K562 (cell line): ENCODE data around the gene MRPL54. TPM values are rescaled to one million over a fixed set of nuclear protein-coding genes. Genes with fewer than 3 reads are reported as not detected.

Experiments
- ATAC-seq: fragments of 200-7000 bp; cut with Tn5 transposase; 3 replicates; pipeline ENCODE4 v1.9.1; 2020; ENCODE audit warnings: moderate library complexity
- BruUV-seq: library from RNA; stranded (reverse); fragments of 400-500 nt; replicated peaks from 2 replicates; lab custom pipeline; 2021; lab: Mats Ljungman, UMichigan
- CTCF ChIA-PET: fragments of 300-600 bp; formaldehyde crosslinking; extraction: SDS; loops from one replicate; lab custom pipeline; 2021; ENCODE audit warnings: low intra/inter-chr PET ratio; lab: Yijun Ruan, JAX
- POLR2A ChIA-PET: fragments of 300-600, 350-650 bp; sonication (Branson Sonifier 250); formaldehyde crosslinking; extraction: SDS; loops from one replicate; lab custom pipeline; 2021; ENCODE audit warnings: antibody characterized with exemption, inconsistent platforms; lab: Yijun Ruan, JAX
- DNase-seq, 4 experiments: peaks; one replicate each; pipeline versions ENCODE4 v3.0.0 to v3.0.0-alpha.2; 2011 to 2018; ENCODE audit warnings: low spot score in 3 of 4, mixed read lengths in 3 of 4; ENCODE audit errors: extremely low read depth in 1 of 4
- FAIRE-seq: peaks from 2 replicates; lab custom pipeline; 2011; peaks lifted over from hg19 to GRCh38; lab: Jason Lieb, UNC
- H2AFZ ChIP-seq: 2 replicates; pipeline ENCODE4 v1.6.0; 2011; ENCODE audit warnings: low read depth, low read length, control low read depth, inconsistent platforms
- H3K27ac ChIP-seq: fragments of 200-600 bp; 3 replicates; pipeline ENCODE4 v1.8.0; 2011; ENCODE audit warnings: low read depth, mild to moderate bottlenecking, control low read depth, inconsistent platforms, low read length, moderate library complexity, mixed read lengths; ENCODE audit errors: extremely low read depth
- H3K27me3 ChIP-seq, 2 experiments: fragments of 300-600 bp in 1 of 2; 2 replicates in 1 of 2; 3 replicates in 1 of 2; pipeline versions ENCODE4 v1.6.0 to v1.8.0; 2011; ENCODE audit warnings: inconsistent platforms in 2 of 2, low read length in 2 of 2, mild to moderate bottlenecking in 1 of 2, mixed read lengths in 1 of 2, moderate library complexity in 1 of 2; ENCODE audit not compliant: control insufficient read depth in 2 of 2, insufficient read depth in 2 of 2
- H3K36me3 ChIP-seq: fragments of 300-600 bp; 3 replicates; pipeline ENCODE4 v1.8.0; 2011; ENCODE audit warnings: mild to moderate bottlenecking, low read length, inconsistent platforms; ENCODE audit not compliant: control insufficient read depth, insufficient read depth
- H3K4me1 ChIP-seq, 2 experiments: fragments of 200-600 bp in 1 of 2; replicated peaks in 1 of 2; 2 replicates in 1 of 2; 3 replicates in 1 of 2; pipeline versions ENCODE4 v1.5.1 to v1.8.0; 2011; ENCODE audit warnings: inconsistent platforms in 2 of 2, low read length in 2 of 2, mild to moderate bottlenecking in 1 of 2, mixed read lengths in 1 of 2, moderate library complexity in 1 of 2; ENCODE audit not compliant: control insufficient read depth in 2 of 2, insufficient read depth in 2 of 2
- H3K4me2 ChIP-seq: 2 replicates; pipeline ENCODE4 v1.6.1; 2011; ENCODE audit warnings: low read length, control low read depth, inconsistent platforms, mixed read lengths; ENCODE audit not compliant: insufficient read depth
- H3K4me3 ChIP-seq: fragments of 200-600 bp; sonication (generic), shearing (Covaris generic); 2 replicates; pipeline ENCODE4 v1.5.1; 2016; ENCODE audit warnings: control low read depth, inconsistent platforms
- H3K79me2 ChIP-seq: fragments of 200-600 bp; 3 replicates; pipeline ENCODE4 v1.8.0; 2011; ENCODE audit warnings: low read length, inconsistent platforms; ENCODE audit not compliant: control insufficient read depth, insufficient read depth
- H3K9ac ChIP-seq, 2 experiments: 2 replicates each; pipeline versions ENCODE4 v1.6.0 to v1.6.1; 2011; ENCODE audit warnings: low read depth in 2 of 2, low read length in 2 of 2, control low read depth in 1 of 2, inconsistent platforms in 1 of 2, mild to moderate bottlenecking in 1 of 2, mixed read lengths in 1 of 2; ENCODE audit not compliant: insufficient read depth in 1 of 2
- H3K9me1 ChIP-seq: one replicate; pipeline ENCODE4 v1.6.0; 2011; ENCODE audit warnings: inconsistent platforms, mild to moderate bottlenecking, low read length, moderate library complexity; ENCODE audit not compliant: control insufficient read depth, insufficient read depth
- H3K9me3 ChIP-seq: replicated peaks from 2 replicates; pipeline ENCODE4 v1.5.1; 2011; ENCODE audit warnings: low read depth, low read length, inconsistent platforms; ENCODE audit not compliant: control insufficient read depth, insufficient read depth
- H4K20me1 ChIP-seq: replicated peaks from 2 replicates; pipeline ENCODE4 v1.6.1; 2011; ENCODE audit warnings: low read length, inconsistent platforms, mixed read lengths; ENCODE audit not compliant: control insufficient read depth, insufficient read depth
- BCOR ChIP-seq: fragments of 450-650 bp; IDR thresholded peaks from 2 replicates; pipeline ENCODE4 v1.6.1; 2016
- CBX8 ChIP-seq: fragments of 200-600 bp; sonication (generic); IDR thresholded peaks from 2 replicates; pipeline ENCODE4 v1.6.1; 2012; ENCODE audit warnings: borderline replicate concordance, mixed run types, low read depth, mild to moderate bottlenecking, moderate library complexity, mixed read lengths, low read length, control low read depth, inconsistent platforms; ENCODE audit not compliant: poor library complexity, severe bottlenecking; ENCODE audit errors: extremely low read depth
- CREBBP ChIP-seq: IDR thresholded peaks from one replicate; pipeline ENCODE4 v1.6.1; 2012; ENCODE audit warnings: low read depth, mild to moderate bottlenecking, control low read depth, inconsistent platforms, low read length
- GTF3C2 ChIP-seq: IDR thresholded peaks from 3 replicates; pipeline ENCODE4 v1.6.1; 2011; ENCODE audit warnings: borderline replicate concordance, mild to moderate bottlenecking, moderate library complexity; ENCODE audit not compliant: insufficient read length; ENCODE audit errors: extremely low read depth
- KDM1A ChIP-seq, 2 experiments: fragments of 450-650 bp; IDR thresholded peaks; 2 replicates each; pipeline ENCODE4 v1.6.1; 2016; ENCODE audit warnings: mild to moderate bottlenecking in 2 of 2
- NFYB ChIP-seq: IDR thresholded peaks from 2 replicates; pipeline ENCODE4 v1.6.1; 2011; ENCODE audit warnings: mild to moderate bottlenecking, moderate library complexity; ENCODE audit not compliant: insufficient read length; ENCODE audit errors: extremely low read depth
- SMARCE1 ChIP-seq: fragments of 450-650 bp; IDR thresholded peaks from 2 replicates; pipeline ENCODE4 v1.7.1; 2016; ENCODE audit warnings: mild to moderate bottlenecking
- ZFP36 ChIP-seq: fragments of 150-350 bp; IDR thresholded peaks from 2 replicates; pipeline ENCODE4 v1.6.1; 2018; ENCODE audit warnings: low read length, low read depth; ENCODE audit not compliant: partially characterized antibody
- ZNF436 ChIP-seq: fragments of 250-450, 450-650 bp; sonication (Bioruptor Pico); formaldehyde crosslinking; IDR thresholded peaks from 2 replicates; pipeline ENCODE4 v1.7.0; 2020; ENCODE audit warnings: mild to moderate bottlenecking
- WGBS: fragments of 100-300 bp; shearing (Covaris generic); methylation state at CpG from one replicate; pipeline ENCODE4 v1.1.6; 2016; ENCODE audit warnings: low coverage, mixed read lengths; ENCODE audit not compliant: insufficient coverage; ENCODE audit errors: missing lambda C conversion rate; 5-methylcytosine and 5-hydroxymethylcytosine counted together
- in situ Hi-C: fragments of 300-500 bp; cut with MboI; formaldehyde crosslinking; loops from 4 replicates; pipeline ENCODE4 v1.15.0; 2018; ENCODE audit warnings: inconsistent platforms, mixed read lengths
- intact Hi-C: fragments of 100-400 bp; cut with micrococcal nuclease; formaldehyde crosslinking; loops from 2 replicates; pipeline ENCODE4 v1.14.2; 2022
- polyA plus RNA-seq, 8 experiments: library from polyadenylated mRNA; depleted of rRNA in 4 of 8; stranded (reverse) in 5 of 8; unstranded in 3 of 8; fragments of >200 nt; fragmentation: Nextera tagmentation in 2 of 8; fragmentation: Illumina TruSeq in 1 of 8; extraction: Ambion mirVana in 2 of 8; extraction: Trizol in 1 of 8; gene quantifications; 2 replicates each; pipeline versions ENCODE4 v1.2.1 to v1.2.3, GENCODE V29; 2011 to 2014; ENCODE audit warnings: inconsistent platforms in 1 of 8, missing spikeins in 1 of 8
- total RNA-seq, 7 experiments: library from RNA; depleted of rRNA in 6 of 7; stranded (reverse); fragments of >200 nt in 6 of 7; fragmentation: Illumina TruSeq in 2 of 7; extraction: Trizol in 2 of 7; gene quantifications; 2 replicates each; pipeline versions ENCODE4 v1.2.1 to v1.2.3, GENCODE V29; 2011 to 2021; ENCODE audit warnings: low replicate concordance in 1 of 7

MRPL54 gene
- total and polyA plus RNA-seq, 9 of the 15 experiments (the other 6 are each of a cell fraction or from before 2014, with no cell fraction given) = 3.5 to 120 (median 56.9) TPM

- DNase-seq = no peak
- intact Hi-C loops = no loop called here
- ATAC-seq = no peak
- FAIRE-seq = no peak
- Histone ChIP-seq H4K20me1 (no peaks in the 10 kb centered on the region), H3K79me2 (no peaks in the 10 kb centered on the region), H2AFZ (no peak overlapping the region), H3K4me2 (no peak overlapping the region), H3K9me1 (no peaks in the 10 kb centered on the region), H3K9me3 (peaks cover 7% of the 10 kb centered on the region), H3K4me1 (peaks cover 0 to 35% of the 10 kb centered on the region in 2 experiments; a peak in 3 of 5 replicates), H3K27ac (no peak overlapping the region), H3K36me3 (no peaks in the 10 kb centered on the region), H3K27me3 (peaks cover 20 to 33% of the 10 kb centered on the region in 2 experiments; a peak in 4 of 5 replicates), H3K4me3 (no peak overlapping the region), H3K9ac (no peak overlapping the region)
- WGBS = 32% methylated on average over 19 of the region's 24 CpGs
- ChIA-PET CTCF (no interaction called here), POLR2A (interaction anchor here (0.6 kb wide), 1 partner anchor 52 kb away, joined by 3 read pairs; no protein-coding TSS in a partner anchor)
- peak; percentile 64; the same call in 1 of the 2 replicates for TF ChIP-seq ZNF436 (CRISPR knock-in tag)
- TF ChIP-seq SMARCE1 = no peak
- no peak for TF ChIP-seq CBX8
- TF ChIP-seq GTF3C2 = peak; percentile 19
- TF ChIP-seq NFYB = no peak
- peak; percentile 48; the same call in 1 of the 2 replicates for TF ChIP-seq BCOR
- peak; percentile 43 to 48; a peak in 2 of 4 replicates for TF ChIP-seq KDM1A (IDR thresholded peaks at IDR 0.05)
- TF ChIP-seq ZFP36 = peak; percentile 98
- no peak for TF ChIP-seq CREBBP
- in situ Hi-C loops = no loop called here
- no TSS peak for BruUV-seq
Measured at GRCh38 chr19:3803114-3803888, 40.8 kb downstream of the MRPL54 start.
